ENCODE measurements around the gene INTS4. TPM values are rescaled to one million over a fixed set of nuclear protein-coding genes. Genes with fewer than 3 reads are reported as not detected.
A peak's percentile ranks its signal among the peaks of the same experiment; 100 is the strongest.
"Not testable (repeated sequence)": the region's sequence is repeated elsewhere in the genome, so short reads cannot be mapped to it uniquely, and the experiment has no call there.

The INTS4 gene
- total and polyA plus RNA-seq, 2 donors from 2014 or later = 16.7 to 34.6 TPM

GRCh38 chr11:78021611-78022010, 27.1 kb upstream of the INTS4 start:
- FAIRE-seq = no peak
- Histone ChIP-seq H3K27ac (ENCODE audit: low read depth in 2 of 2, low read length in 2 of 2) (no peak overlapping the region), H3K4me3 (ENCODE audit: low read length in 3 of 3) (peak overlapping the region in 1 of 3 donors; percentile 57), H3K27me3 (ENCODE audit: control insufficient read depth, insufficient read depth, low read length) (no peaks in the 10 kb centered on the region), H3K36me3 (ENCODE audit: control insufficient read depth in 2 of 3, insufficient read depth in 3 of 3, low read length in 3 of 3) (no peaks in the 10 kb centered on the region), H3K9me3 (ENCODE audit: control insufficient read depth in 2 of 3, insufficient read depth in 1 of 3, low read length in 3 of 3) (no peaks in the 10 kb centered on the region), H3K4me1 (ENCODE audit: control insufficient read depth in 2 of 3, insufficient read depth in 2 of 3, low read depth in 1 of 3, low read length in 3 of 3) (peaks cover 0 to 11% (median 8%) of the 10 kb centered on the region in 3 donors), H3K9ac (ENCODE audit: low read length in 3 of 3) (peak overlapping the region in 1 of 3 donors; percentile 7)
- intact Hi-C loops (cut with DNase I) = no loop called here
- DNase-seq = peak in 3 of 5 donors; percentile 22 to 57 (median 51)
- TF ChIP-seq CTCF (IDR thresholded peaks at IDR 0.05; ENCODE audit: borderline replicate concordance, extremely low read depth, insufficient read depth) = no peak

- H3K4me3 ChIP-seq (ENCODE audit: low read length in 3 of 3) = peak overlapping the region in 1 of 3 donors; percentile 11
- no peak overlapping the region for H3K27ac ChIP-seq (ENCODE audit: low read depth in 2 of 2, low read length in 2 of 2)
- H3K9ac ChIP-seq (ENCODE audit: low read length in 3 of 3) = peak overlapping the region in 1 of 3 donors; percentile 3
- H3K27me3 ChIP-seq (ENCODE audit: control insufficient read depth, insufficient read depth, low read length) = no peaks in the 10 kb centered on the region
- TF ChIP-seq CTCF (IDR thresholded peaks at IDR 0.05; ENCODE audit: borderline replicate concordance, extremely low read depth, insufficient read depth) = no peak
- H3K36me3 ChIP-seq (ENCODE audit: control insufficient read depth in 2 of 3, insufficient read depth in 3 of 3, low read length in 3 of 3) = peaks cover 2 to 7% (median 3%) of the 10 kb centered on the region in 3 donors
- FAIRE-seq = no peak
- peaks cover 0 to 11% (median 8%) of the 10 kb centered on the region in 3 donors for H3K4me1 ChIP-seq (ENCODE audit: control insufficient read depth in 2 of 3, insufficient read depth in 2 of 3, low read depth in 1 of 3, low read length in 3 of 3)
- no peaks in the 10 kb centered on the region for H3K9me3 ChIP-seq (ENCODE audit: control insufficient read depth in 2 of 3, insufficient read depth in 1 of 3, low read length in 3 of 3)
- intact Hi-C loops (cut with DNase I) = no loop called here
- peak in 3 of 5 donors; percentile 54 to 72 (median 69) for DNase-seq
These were observed 25.8 kb upstream of the INTS4 start for GRCh38 chr11:78020246-78020645.

- no peak for TF ChIP-seq CTCF (IDR thresholded peaks at IDR 0.05; ENCODE audit: borderline replicate concordance, extremely low read depth, insufficient read depth)
- H3K9ac ChIP-seq (ENCODE audit: low read length in 3 of 3) = no peak overlapping the region
- no peak for FAIRE-seq
- DNase-seq = no peak
- peaks cover 2 to 7% (median 3%) of the 10 kb centered on the region in 3 donors for H3K36me3 ChIP-seq (ENCODE audit: control insufficient read depth in 2 of 3, insufficient read depth in 3 of 3, low read length in 3 of 3)
- H3K4me3 ChIP-seq (ENCODE audit: low read length in 3 of 3) = no peak overlapping the region
- H3K9me3 ChIP-seq (ENCODE audit: control insufficient read depth in 2 of 3, insufficient read depth in 1 of 3, low read length in 3 of 3) = no peaks in the 10 kb centered on the region
- H3K4me1 ChIP-seq (ENCODE audit: control insufficient read depth in 2 of 3, insufficient read depth in 2 of 3, low read depth in 1 of 3, low read length in 3 of 3) = peaks cover 0 to 11% (median 8%) of the 10 kb centered on the region in 3 donors
- intact Hi-C loops (cut with DNase I) = no loop called here
- H3K27me3 ChIP-seq (ENCODE audit: control insufficient read depth, insufficient read depth, low read length) = no peaks in the 10 kb centered on the region
- H3K27ac ChIP-seq (ENCODE audit: low read depth in 2 of 2, low read length in 2 of 2) = no peak overlapping the region
These were observed 25.3 kb upstream of the INTS4 start for GRCh38 chr11:78019808-78020207.

GRCh38 chr11:78015878-78016277, 21.4 kb upstream of the INTS4 start:
- Histone ChIP-seq H3K27me3 (ENCODE audit: control insufficient read depth, insufficient read depth, low read length) (no peaks in the 10 kb centered on the region), H3K4me3 (ENCODE audit: low read length in 3 of 3) (no peak overlapping the region), H3K36me3 (ENCODE audit: control insufficient read depth in 2 of 3, insufficient read depth in 3 of 3, low read length in 3 of 3) (peaks cover 2 to 7% (median 3%) of the 10 kb centered on the region in 3 donors), H3K9ac (ENCODE audit: low read length in 3 of 3) (no peak overlapping the region), H3K4me1 (ENCODE audit: control insufficient read depth in 2 of 3, insufficient read depth in 2 of 3, low read depth in 1 of 3, low read length in 3 of 3) (peaks cover 0 to 11% (median 8%) of the 10 kb centered on the region in 3 donors), H3K27ac (ENCODE audit: low read depth in 2 of 2, low read length in 2 of 2) (no peak overlapping the region), H3K9me3 (ENCODE audit: control insufficient read depth in 2 of 3, insufficient read depth in 1 of 3, low read length in 3 of 3) (no peaks in the 10 kb centered on the region)
- no peak for DNase-seq
- no peak for FAIRE-seq
- TF ChIP-seq CTCF (IDR thresholded peaks at IDR 0.05; ENCODE audit: borderline replicate concordance, extremely low read depth, insufficient read depth) = no peak
- intact Hi-C loops (cut with DNase I) = no loop called here

GRCh38 chr11:78014937-78015520, 20.6 kb upstream of the INTS4 start:
- H3K4me1 ChIP-seq (ENCODE audit: control insufficient read depth in 2 of 3, insufficient read depth in 2 of 3, low read depth in 1 of 3, low read length in 3 of 3); intact Hi-C loops (cut with DNase I); DNase-seq; FAIRE-seq; H3K9ac ChIP-seq (ENCODE audit: low read length in 3 of 3); H3K4me3 ChIP-seq (ENCODE audit: low read length in 3 of 3); H3K27me3 ChIP-seq (ENCODE audit: control insufficient read depth, insufficient read depth, low read length); H3K27ac ChIP-seq (ENCODE audit: low read depth in 2 of 2, low read length in 2 of 2); H3K36me3 ChIP-seq (ENCODE audit: control insufficient read depth in 2 of 3, insufficient read depth in 3 of 3, low read length in 3 of 3); H3K9me3 ChIP-seq (ENCODE audit: control insufficient read depth in 2 of 3, insufficient read depth in 1 of 3, low read length in 3 of 3): not testable (repeated sequence)

Data from kidney (tissue), 14 donors.